GM23338 (cell line): Measurements from ENCODE around the gene ATP1A4. TPM values are rescaled to one million over a fixed set of nuclear protein-coding genes. Genes with fewer than 3 reads are reported as not detected.
A peak's percentile ranks its signal among the peaks of the same experiment; 100 is the strongest.

ENCODE experiments used
- ATAC-seq: fragments of 200-7000 bp; cut with Tn5 transposase; 3 replicates; pipeline ENCODE4 v1.9.1; 2020
- DNase-seq: peaks from one replicate; pipeline ENCODE4 v3.0.0-alpha.2; 2015; ENCODE audit warnings: low spot score
- H2AFZ ChIP-seq: fragments of 200-600 bp; sonication (generic); 2 replicates; pipeline ENCODE4 v1.8.0; 2016; ENCODE audit warnings: antibody characterized with exemption, mild to moderate bottlenecking, moderate library complexity
- H3F3A ChIP-seq: fragments of 200-600 bp; sonication (generic); replicated peaks from 2 replicates; pipeline ENCODE4 v1.8.0; 2017; ENCODE audit warnings: antibody characterized with exemption, mixed run types, low read depth
- H3K27ac ChIP-seq: fragments of 200-600 bp; sonication (generic); 2 replicates; pipeline ENCODE4 v1.6.1; 2016; ENCODE audit warnings: low read depth
- H3K27me3 ChIP-seq: fragments of 200-600 bp; sonication (generic); 2 replicates; pipeline ENCODE4 v1.8.0; 2016; ENCODE audit warnings: mild to moderate bottlenecking, mixed run types, moderate library complexity; ENCODE audit not compliant: insufficient read depth
- H3K36me3 ChIP-seq: fragments of 200-600 bp; sonication (generic); 2 replicates; pipeline ENCODE4 v1.8.0; 2016; ENCODE audit warnings: mild to moderate bottlenecking; ENCODE audit not compliant: insufficient read depth
- H3K4me1 ChIP-seq: fragments of 200-600 bp; sonication (generic); 2 replicates; pipeline ENCODE4 v1.8.0; 2016; ENCODE audit warnings: mild to moderate bottlenecking, moderate library complexity; ENCODE audit not compliant: insufficient read depth
- H3K4me2 ChIP-seq: fragments of 200-600 bp; sonication (generic); 2 replicates; pipeline ENCODE4 v1.7.1; 2017; ENCODE audit warnings: mixed run types
- H3K4me3 ChIP-seq: fragments of 200-600 bp; sonication (generic); 2 replicates; pipeline ENCODE4 v1.6.1; 2016; ENCODE audit warnings: mixed run types
- H3K79me2 ChIP-seq: fragments of 200-600 bp; sonication (generic); replicated peaks from 2 replicates; pipeline ENCODE4 v1.8.0; 2017; ENCODE audit warnings: mild to moderate bottlenecking; ENCODE audit not compliant: insufficient read depth
- H3K9me2 ChIP-seq: fragments of 200-600 bp; sonication (generic); 2 replicates; pipeline ENCODE4 v1.8.0; 2017; ENCODE audit not compliant: insufficient read depth
- H4K20me1 ChIP-seq: fragments of 200-600 bp; sonication (generic); replicated peaks from 2 replicates; pipeline ENCODE4 v1.8.0; 2017; ENCODE audit warnings: mild to moderate bottlenecking; ENCODE audit not compliant: insufficient read depth
- H3K27ac Mint-ChIP-seq: 2 replicates; pipeline ENCODE4 v1.8.0; 2020; ENCODE audit warnings: inconsistent platforms, mild to moderate bottlenecking, moderate library complexity, mixed read lengths
- H3K27me3 Mint-ChIP-seq: 3 replicates; pipeline ENCODE4 v1.8.0; 2022; ENCODE audit warnings: low read depth, mild to moderate bottlenecking, moderate library complexity, mixed read lengths, inconsistent platforms; ENCODE audit not compliant: insufficient read depth, poor library complexity
- H3K36me3 Mint-ChIP-seq: 3 replicates; pipeline ENCODE4 v1.8.0; 2021; ENCODE audit warnings: low read depth, mild to moderate bottlenecking, inconsistent platforms, moderate library complexity, mixed read lengths
- H3K4me1 Mint-ChIP-seq: 3 replicates; pipeline ENCODE4 v1.8.0; 2020; ENCODE audit warnings: mild to moderate bottlenecking, inconsistent platforms, mixed read lengths
- H3K4me3 Mint-ChIP-seq: 3 replicates; pipeline ENCODE4 v1.8.0; 2021; ENCODE audit warnings: moderate library complexity, mild to moderate bottlenecking, inconsistent platforms, mixed read lengths
- H3K9me3 Mint-ChIP-seq: 3 replicates; pipeline ENCODE4 v1.8.0; 2020; ENCODE audit warnings: moderate library complexity, mild to moderate bottlenecking, inconsistent platforms, mixed read lengths
- CTCF ChIP-seq, 2 experiments: fragments of 200-600 bp in 1 of 2; sonication (generic) in 1 of 2; conservative IDR thresholded peaks; 2 replicates each; pipeline versions ENCODE4 v1.5.1 to v1.6.1; 2016 to 2017; ENCODE audit warnings: antibody characterized with exemption in 2 of 2, low read depth in 2 of 2, mild to moderate bottlenecking in 2 of 2, moderate library complexity in 1 of 2
- JUNB ChIP-seq: IDR thresholded peaks from one replicate; pipeline ENCODE4 v1.6.1; 2016; ENCODE audit warnings: antibody characterized with exemption; ENCODE audit not compliant: unreplicated experiment
- NANOG ChIP-seq: IDR thresholded peaks from 2 replicates; pipeline ENCODE4 v1.6.1; 2016; ENCODE audit warnings: antibody characterized with exemption, borderline replicate concordance
- ZNF462 ChIP-seq: fragments of 250-450 bp; sonication (Bioruptor Pico); IDR thresholded peaks from 2 replicates; pipeline ENCODE4 v1.5.0; 2020; ENCODE audit warnings: mild to moderate bottlenecking, moderate library complexity
- polyA plus RNA-seq: library from polyadenylated mRNA; unstranded; fragments of >200 nt; fragmentation: Nextera tagmentation; extraction: Ambion mirVana; gene quantifications from 2 replicates; pipeline ENCODE4 v1.2.1, GENCODE V29; 2016
- total RNA-seq: library from RNA; depleted of rRNA; stranded (reverse); fragments of >200 nt; shearing (Covaris generic); gene quantifications from 2 replicates; pipeline ENCODE4 v1.2.3, GENCODE V29; 2014

Gene ATP1A4
- total and polyA plus RNA-seq, 2 experiments from 2014 or later = 0.27 to 0.63 TPM

- Mint-ChIP-seq H3K36me3 (no peaks in the 10 kb centered on the region; the same call in 2 of the 3 replicates), H3K27ac (no peak overlapping the region), H3K27me3 (peaks cover 20% of the 10 kb centered on the region), H3K9me3 (no peaks in the 10 kb centered on the region), H3K4me3 (no peak overlapping the region), H3K4me1 (peaks cover 80% of the 10 kb centered on the region)
- H2AFZ ChIP-seq = peak overlapping the region; percentile 85
- no peak for DNase-seq
- ATAC-seq = peak; percentile 2; the same call in 2 of the 3 replicates
- peaks cover 61% of the 10 kb centered on the region for H3K4me1 ChIP-seq
- TF ChIP-seq ZNF462 (no peak), NANOG (no peak), JUNB (no peak), CTCF (conservative IDR thresholded peaks at IDR 0.05; ENCODE audit: low read depth in 2 of 2) (peak in 1 of 2 experiments; percentile 29; a peak in 1 of 4 replicates)
- H4K20me1 ChIP-seq = no peaks in the 10 kb centered on the region
- peaks cover 3% of the 10 kb centered on the region for H3K9me2 ChIP-seq
- H3F3A ChIP-seq = no peaks in the 10 kb centered on the region
- H3K27me3 ChIP-seq = no peaks in the 10 kb centered on the region
- no peak overlapping the region for H3K4me3 ChIP-seq
- no peaks in the 10 kb centered on the region for H3K36me3 ChIP-seq
- H3K4me2 ChIP-seq = no peak overlapping the region
- H3K27ac ChIP-seq = no peak overlapping the region
- H3K79me2 ChIP-seq = peaks cover 4% of the 10 kb centered on the region; the same call in 1 of the 2 replicates
Observed at GRCh38 chr1:160113407-160113806, 38.0 kb upstream of the ATP1A4 start.
